HG03460 (cell line): ENCODE data around the gene DPP10.
"Not testable (repeated sequence)": the region's sequence is repeated elsewhere in the genome, so short reads cannot be mapped to it uniquely, and the experiment has no call there.

Source experiments
- ATAC-seq: cut with Tn5 transposase; IDR thresholded peaks from one replicate; pipeline ENCODE4 v1.9.1; 2021; ENCODE audit not compliant: unreplicated experiment

The DPP10 gene

DNA sequence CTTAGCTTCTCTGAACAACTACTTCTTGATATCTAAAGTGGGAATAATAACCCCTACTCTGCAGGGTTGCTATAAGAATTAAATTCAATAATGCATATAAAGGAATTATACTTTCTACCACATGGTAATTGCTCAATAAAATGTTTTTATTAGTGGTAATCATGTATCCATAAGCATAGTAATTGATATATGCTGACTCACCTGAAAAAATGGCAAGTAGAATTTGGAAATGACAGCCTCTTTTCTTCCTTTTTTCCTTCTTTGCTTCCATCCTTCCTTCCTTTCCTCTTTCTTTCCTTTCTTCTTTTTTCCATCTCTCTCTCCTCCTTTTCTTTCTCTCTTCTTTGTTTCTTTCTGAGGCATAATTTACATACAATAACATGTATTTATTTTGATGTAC is 65.3 kb downstream of the DPP10 start:
- ATAC-seq = no peak

DNA sequence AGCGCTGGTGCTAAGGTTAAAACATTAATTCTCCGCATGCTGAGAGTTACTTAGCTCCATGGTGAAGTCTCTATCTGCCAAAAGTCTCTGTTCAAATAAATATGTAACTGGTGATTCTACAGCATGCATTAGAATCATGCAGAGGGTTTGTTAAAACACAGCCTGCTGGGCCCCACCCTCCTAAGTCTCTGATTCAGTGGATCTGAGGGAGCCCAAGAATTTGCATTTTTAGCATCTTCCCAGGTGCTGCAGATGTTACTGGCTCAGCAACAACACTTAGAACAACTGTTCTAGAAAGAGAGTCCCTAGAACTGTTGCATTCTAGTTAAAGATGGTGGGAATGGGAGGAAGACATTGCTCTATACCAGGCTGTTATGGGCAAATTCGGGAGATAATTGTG is 73.4 kb downstream of the DPP10 start:
- no peak for ATAC-seq

DNA sequence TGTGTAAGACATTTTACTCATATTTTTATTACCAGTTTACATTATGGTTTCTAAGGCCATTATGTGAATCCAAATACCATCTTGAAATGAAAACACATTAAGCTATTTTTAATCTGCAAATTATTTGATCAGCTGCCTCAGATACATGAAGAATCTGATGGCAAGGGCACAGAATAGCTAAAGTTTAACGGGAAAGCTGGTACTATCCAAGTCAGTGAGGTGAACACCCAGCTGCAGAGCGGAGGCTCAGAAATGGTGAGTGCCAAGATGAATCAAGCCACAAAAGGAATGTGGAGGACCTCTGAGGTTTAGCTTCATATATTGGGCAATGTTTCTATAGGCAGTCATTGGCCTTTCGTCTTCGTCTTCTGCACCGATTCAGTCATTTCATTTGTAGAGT is 75.1 kb downstream of the DPP10 start:
- no peak for ATAC-seq

DNA sequence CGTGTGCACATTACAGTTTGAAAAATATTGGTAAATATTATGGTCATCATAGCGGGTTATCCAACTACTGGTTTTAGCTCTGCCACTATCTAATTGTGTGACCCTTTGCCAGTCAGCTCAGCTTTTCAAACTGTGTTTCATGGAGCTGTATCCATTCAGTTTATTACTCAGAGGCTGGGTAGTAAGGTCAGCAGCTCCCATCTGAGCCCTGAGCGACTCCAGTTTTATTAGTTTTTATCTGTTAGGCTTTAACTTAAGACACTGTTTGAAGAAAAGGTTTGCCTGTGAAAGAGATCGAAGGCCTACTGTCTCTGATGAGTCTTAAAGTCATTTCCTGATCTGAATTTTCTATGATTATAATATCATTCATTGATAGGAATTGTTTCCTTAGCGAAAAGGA is 76.3 kb downstream of the DPP10 start:
- no peak for ATAC-seq

DNA sequence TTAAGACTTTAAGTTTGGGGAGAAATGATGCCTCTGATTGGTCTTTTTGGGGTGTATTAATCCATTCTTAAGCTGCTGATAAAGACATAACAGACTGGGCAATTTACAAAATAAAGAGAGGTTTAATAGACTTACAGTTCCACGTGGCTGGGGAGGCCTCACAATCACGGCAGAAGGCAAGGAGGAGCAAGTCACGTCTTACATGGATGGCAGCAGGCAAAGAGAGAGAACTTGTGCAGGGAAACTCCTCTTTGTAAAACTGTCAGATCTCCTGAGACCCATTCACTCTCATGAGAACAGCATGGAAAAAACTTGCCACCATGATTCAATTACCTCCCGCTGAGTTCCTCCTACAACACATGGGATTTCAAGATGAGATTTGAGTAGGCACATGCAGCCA is 80.2 kb downstream of the DPP10 start:
- not testable (repeated sequence) for ATAC-seq

DNA sequence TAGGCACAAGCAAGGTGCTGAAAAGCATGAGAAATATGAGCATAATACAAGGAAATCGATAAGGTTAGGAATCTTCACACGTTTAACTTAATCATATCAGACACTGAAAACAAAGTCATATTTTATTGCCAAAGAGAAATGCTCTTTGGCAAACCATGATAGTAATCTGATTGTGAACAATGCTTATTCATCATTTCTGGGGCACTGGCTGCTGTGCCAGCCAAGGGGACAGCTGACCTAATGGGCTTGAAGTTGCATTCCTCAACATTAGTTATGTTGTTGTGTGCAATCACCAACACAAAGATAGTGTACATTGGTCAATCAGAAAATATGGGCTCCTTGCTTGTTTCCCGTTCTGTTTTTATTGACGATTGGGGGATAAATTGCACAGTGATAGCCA is 83.5 kb downstream of the DPP10 start:
- ATAC-seq = no peak

DNA sequence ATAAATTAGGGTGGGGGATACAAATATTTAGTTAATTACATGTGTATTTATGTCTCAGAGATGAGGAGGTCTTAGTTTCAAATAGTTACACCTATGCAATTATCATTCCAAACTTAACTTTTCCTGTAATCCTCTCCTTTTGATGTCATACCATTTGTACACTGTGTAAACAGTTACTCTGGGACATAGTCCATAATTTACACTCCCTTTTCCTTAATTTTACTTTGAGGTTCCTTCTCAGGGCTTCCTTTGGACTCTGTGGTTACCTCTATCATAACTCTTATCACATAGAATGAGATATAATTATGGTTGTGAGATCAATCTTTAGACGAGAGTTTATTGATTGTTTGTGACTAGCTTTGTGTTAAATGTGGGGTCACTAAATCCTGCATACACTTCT is 84.4 kb downstream of the DPP10 start:
- no peak for ATAC-seq

DNA sequence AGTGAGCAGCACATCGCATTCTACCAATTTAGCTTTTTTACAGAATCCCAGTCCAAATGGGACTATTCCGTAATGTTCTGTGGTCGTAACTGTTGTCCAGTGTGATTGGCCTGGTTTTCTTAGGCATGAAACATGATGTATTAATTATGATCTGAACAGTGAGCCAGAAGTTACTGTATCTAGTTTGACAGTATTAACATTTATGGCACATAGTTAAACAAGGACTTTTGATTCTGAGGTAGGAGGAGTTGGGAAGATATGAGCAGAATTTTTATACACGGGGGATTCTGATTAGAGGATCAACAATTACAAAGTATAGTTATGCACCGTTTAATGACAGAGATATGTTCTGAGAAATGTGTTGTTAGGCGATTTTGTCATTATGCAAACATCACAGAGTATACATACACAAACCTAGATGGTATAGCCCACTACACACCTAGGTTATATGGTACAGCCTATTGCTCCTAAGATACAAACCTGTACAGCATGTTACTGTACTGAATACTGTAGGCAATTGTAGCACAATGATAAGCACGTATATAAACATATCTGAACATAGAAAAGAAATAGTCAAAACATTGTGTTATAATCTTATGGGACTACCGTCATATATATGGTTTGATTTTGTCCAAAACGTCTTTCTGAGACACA is 85.0 kb downstream of the DPP10 start:
- no peak for ATAC-seq

DNA sequence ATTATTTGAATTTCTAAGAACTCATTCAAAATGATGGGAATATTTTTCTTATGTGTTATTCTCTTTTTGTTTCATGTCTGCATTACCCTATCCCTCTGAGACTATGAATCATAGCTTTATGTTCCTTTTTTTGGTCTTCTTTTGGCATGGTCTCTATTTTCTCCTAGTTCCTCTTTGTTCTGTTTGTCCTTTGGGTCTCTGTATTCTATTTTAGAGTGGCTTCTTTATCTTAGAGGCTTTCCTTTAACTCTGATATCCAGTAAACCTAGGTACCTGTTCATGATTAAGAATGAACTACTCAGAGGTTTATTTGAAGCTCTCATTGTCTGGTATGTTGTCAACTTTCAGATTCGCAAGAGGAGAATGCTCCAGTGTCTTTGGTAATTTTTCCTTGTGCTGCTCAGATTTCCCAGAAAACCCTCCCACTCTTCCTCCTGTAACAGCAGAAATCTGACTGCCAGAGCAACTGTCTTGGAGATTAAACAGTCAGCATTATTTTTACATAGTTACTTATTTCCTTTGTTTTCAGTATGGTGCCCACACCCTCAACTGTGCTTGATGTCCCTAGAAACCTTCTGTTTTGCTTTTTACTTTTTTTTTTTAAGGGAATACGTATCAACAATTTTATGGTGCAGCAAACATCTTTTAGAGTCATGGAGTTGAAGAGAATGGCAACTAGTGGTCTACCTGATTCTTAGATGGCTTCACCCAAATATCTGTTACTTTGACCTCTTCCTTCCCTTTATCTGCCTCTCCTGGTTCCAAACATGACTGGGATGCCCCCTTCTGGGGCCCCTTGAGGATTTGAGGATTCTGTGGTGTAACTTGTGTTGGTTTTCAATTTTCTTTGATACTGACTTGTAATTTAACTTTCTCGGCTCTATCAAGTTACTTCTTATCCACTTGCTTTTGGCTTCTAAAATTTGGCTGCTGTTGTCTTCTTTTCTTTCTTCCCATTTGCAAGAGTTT is 92.0 kb downstream of the DPP10 start:
- ATAC-seq = no peak

DNA sequence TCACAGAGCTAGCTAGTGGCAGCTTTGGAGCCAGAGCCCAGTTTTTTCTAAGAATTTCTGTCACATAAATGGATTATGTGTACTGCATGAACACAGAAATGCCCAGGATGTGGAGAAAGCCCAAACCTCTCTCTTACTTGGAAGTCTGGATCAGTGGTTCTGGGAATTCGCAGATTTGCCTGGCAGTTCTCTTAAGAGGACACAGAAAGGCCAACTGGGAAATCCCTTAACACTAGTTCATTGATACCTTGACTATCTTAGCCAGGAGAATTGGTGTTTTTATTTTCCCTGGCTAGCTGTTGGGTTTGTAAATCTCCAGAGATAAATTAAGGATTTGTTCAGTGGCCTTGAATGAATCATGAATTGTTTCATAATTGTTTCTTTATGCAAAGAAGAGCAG is 95.3 kb downstream of the DPP10 start:
- ATAC-seq = no peak

DNA sequence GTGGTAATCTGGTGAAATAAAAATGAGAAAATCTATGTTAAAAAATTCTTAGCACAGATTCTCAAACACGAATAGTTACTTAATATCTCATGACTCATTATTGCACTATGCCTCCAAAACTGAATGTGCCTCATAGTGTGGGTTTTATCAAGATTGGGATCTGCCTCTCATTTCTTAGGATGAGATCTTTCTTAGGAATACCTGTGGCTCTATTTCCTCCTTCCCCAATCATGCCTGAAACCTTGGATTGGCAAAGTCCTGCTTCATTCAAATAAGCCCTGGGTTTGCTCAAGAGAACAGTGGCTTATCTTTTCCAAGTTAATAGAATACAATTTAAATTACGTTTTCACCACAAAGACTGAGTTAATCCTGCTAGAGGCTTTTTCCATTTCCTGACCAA is 100.3 kb downstream of the DPP10 start:
- ATAC-seq = no peak

DNA sequence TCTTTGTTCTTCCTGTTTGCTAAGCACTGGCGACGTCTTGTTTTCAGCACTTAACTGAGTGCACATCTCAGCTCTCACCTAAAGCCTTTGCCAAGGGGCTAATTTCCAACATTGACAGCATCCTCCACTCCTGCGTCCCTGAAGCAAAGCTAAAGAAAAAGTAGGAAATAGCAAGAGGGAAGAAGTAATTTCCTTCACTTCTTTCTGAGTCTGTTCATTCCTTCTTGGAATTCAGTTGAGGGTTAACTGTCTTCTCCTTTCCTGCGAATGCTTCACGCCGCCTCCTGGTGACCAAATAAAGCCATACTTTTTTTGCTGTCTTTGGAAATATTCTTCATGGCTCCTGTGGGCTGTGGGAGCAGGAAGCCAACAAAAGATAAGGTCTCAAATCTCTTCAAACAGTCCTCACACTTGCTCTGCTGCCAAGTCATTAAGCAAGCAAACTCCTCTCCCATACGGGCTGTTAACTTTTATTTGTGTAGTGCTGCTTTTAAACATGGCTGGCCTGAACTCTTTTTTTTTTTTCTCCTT is 100.9 kb downstream of the DPP10 start:
- no peak for ATAC-seq

DNA sequence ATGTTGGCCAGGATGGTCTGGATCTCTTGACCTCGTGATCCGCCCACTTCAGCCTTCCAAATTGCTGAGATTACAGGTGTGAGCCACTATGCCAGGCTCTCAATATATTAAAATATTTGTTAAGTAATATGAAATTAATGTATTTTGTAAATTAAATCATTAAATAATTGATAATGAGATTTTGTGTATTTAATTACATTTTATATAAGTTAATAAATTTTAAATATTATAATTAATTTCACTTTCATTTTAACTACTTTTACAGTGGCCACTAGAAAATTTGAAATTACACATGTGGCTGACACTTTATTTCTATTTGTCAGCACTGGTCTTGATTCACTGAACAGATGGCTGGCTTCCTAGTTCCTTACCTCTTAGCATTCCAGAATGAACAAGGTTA is 102.6 kb downstream of the DPP10 start:
- ATAC-seq = no peak

DNA sequence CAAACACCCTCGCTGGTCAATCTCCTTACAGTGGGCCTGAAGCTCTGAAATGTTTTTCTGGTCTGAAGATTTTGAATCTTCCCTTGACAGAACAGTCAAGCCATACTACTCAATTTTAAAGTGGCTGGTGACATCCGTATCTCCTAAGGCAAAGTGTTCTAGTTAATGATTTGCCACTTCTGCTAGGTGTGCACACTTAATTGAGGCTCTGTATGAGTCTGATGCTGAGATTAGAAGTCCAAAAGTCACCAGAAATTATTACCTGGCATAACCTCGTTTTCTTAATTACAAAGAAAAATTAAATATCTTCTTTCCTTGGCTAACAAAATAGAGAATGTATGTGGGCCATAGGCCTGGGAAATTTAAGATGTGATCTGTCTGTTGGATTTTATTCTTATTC is 104.1 kb downstream of the DPP10 start:
- ATAC-seq = no peak

DNA sequence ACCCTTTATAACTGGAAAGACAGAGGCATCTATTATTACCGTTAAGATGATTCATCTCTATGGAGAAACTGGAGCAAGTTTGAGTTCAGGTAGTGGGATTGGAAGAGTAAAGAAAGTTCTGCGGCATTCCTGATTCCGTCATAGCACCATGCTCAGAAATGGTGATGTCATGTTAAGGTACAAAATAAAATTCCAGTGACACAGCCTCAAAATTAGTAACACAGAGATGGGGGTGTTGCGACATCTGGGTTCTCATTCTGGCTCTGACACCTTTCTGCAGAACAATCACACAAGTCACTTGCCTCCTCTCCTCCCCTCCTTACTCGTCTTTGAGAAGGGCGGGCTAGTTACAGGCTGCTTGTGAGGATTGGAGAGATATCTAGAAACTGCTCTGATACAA is 105.7 kb downstream of the DPP10 start:
- no peak for ATAC-seq

DNA sequence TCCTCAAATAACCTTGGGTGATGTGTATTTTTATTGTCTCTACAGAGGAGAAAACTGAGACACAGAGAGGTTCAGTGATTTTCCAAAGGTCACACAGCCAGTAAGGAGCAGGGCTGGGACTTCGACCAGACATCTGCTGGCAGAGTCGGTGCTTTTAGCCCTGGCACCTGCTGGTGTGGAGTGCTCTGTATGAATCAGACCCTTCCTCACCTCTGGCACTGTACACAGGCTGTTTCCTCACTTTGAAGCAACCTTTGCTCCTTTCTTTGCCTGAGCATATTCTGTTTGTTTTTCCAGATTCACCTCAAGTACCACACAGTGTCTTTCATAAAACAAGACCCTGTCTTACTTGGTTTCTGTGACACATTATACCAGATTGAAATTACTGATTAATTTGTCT is 107.9 kb downstream of the DPP10 start:
- no peak for ATAC-seq

DNA sequence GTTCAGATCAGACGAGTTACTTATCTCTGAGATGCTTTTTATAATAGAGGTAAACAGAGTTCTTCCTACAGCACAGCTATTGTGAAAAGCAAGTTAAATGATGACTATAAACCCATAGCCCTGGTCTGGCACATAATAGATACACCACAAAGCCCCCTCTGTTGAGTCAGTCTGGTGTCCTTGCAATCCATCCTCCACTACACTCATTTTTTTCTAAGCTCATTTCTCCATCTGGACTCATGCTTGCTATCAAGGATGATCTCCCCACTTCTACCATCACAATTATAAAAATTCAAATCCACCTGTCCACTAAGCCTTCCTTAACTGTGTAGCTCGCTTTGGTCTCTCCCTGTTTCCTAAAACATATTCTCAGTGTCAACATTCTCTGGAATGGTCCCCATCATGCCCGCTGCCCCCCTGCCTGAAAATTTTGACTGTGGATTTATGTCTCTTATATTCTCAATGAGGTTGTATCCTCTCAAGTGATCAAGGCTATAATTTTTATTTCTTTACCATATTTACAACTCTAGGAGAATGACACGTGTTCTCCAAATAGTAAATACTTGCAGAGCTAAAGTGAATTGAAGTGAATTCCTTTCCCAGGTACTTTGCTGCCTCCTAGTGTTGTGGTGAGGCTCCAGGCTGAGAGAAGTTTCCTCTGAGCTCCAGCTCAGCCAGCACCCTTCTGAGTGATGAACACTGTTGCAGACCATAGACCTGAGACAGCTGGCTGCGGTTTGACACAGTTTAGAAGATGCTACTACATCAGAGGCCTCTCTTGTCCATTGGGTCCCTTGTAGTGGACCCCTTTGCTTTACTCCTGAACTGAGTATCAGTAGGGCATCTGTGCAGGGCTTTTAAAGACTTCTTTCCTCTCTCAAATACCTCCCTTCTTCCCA is 108.7 kb downstream of the DPP10 start:
- no peak for ATAC-seq

DNA sequence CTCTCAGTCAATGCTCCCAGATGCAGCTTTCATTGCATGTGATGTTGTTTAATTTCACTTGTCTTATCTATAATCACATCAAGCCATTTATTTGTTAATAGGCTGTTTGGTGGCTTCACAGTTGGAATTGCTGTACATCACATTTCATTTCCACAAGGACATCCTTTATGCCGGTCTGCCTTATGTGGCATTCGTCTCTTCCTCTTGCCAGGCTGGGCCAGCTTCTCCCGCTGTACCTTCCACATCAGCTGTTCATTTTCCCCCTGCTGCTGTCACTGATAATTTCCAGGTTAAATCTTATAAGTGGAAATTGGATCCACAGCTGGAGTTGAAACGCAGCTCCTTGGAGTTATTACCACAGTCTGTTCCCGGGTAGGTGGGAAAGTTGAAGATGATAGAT is 110.6 kb downstream of the DPP10 start:
- no peak for ATAC-seq

DNA sequence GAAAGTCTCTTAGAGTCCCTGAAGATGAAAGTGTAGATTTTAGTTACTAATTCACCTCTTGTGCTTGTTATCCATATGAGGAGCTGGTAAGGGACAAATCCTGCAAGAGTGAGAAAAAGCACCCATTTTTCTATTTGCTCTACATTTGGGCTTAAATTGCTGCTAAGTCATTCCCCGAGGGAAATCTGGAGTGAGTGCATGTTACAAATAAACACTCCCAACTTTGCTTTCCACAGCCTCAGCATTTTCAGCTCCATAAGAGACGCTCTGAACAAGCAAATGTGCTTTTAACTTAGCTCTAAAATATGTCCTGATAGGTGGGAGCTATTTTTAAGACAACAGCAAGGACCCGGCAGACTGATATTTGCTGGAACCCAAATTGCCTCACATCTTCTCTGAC is 126.7 kb downstream of the DPP10 start:
- ATAC-seq = no peak

DNA sequence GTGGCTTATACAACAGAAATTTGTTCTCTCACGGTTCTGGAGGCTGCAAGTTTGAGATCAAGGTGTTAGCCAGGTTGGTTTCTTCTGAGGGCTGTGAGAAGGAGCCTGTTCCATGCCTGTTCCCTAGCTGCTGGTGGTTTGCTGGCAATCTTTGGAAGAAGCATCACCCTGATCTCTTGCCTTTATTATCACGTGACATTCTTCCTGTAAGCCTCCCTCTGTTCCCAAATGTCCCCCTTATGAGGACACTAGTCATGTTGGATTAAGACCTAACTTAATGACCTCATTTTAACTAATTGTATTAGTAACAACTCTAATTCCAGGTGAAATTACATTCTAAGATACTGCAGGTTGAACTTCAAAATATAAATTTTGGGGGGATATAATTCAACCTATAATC is 135.2 kb downstream of the DPP10 start:
- ATAC-seq = no peak

DNA sequence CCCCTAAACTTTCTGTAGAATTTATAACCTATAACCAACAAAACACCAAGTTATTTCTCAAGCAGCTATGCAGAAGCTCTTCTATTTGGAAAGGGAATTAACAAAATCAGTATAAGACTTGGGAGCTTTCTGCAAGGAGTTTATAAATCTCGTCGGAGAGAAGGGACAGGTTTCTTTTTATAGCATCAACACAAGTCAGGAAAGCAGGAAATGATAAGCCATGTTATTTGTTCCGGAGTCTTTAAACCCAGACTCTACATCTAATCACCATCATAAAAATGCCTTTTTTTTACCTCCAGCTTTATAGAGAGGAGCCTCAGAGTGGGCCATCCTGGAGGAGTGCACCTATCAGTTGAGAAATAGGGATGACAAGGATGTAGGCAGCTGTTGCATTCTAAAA is 137.1 kb downstream of the DPP10 start:
- no peak for ATAC-seq
